Panc1 (cell line): ENCODE measurements around the gene SLC44A1. TPM values are rescaled to one million over a fixed set of nuclear protein-coding genes. Genes with fewer than 3 reads are reported as not detected.

Source experiments
- ATAC-seq: fragments of 200-7000 bp; cut with Tn5 transposase; 2 replicates; pipeline ENCODE4 v1.9.1; 2020; ENCODE audit warnings: mild to moderate bottlenecking, moderate library complexity
- BruUV-seq: library from RNA; stranded (reverse); fragments of 400-500 nt; replicated peaks from 2 replicates; lab custom pipeline; 2021; lab: Mats Ljungman, UMichigan
- CTCF ChIA-PET: fragments of 300-600 bp; sonication (Branson Sonifier 250); formaldehyde crosslinking; loops from one replicate; lab custom pipeline; 2022; ENCODE audit warnings: antibody characterized with exemption; lab: Charles Lee
- POLR2A ChIA-PET: fragments of 300-600 bp; sonication (Branson Sonifier 250); formaldehyde crosslinking; loops from one replicate; lab custom pipeline; 2022; ENCODE audit warnings: antibody characterized with exemption; lab: Charles Lee
- DNase-seq: peaks from one replicate; pipeline ENCODE4 v3.0.0-alpha.2; 2010; ENCODE audit warnings: low read depth, low spot score
- H3K27ac ChIP-seq: 2 replicates; pipeline ENCODE4 v1.5.1; 2011; ENCODE audit warnings: mild to moderate bottlenecking, low read length, inconsistent platforms
- H3K27me3 ChIP-seq: fragments of 200-500 bp; sonication (Bioruptor generic); 2 replicates; pipeline ENCODE4 v1.6.0; 2014; ENCODE audit warnings: low read length, inconsistent platforms; ENCODE audit not compliant: control insufficient read depth, insufficient read depth
- H3K36me3 ChIP-seq: fragments of 200-500 bp; sonication (Bioruptor generic); 2 replicates; pipeline ENCODE4 v1.5.1; 2014; ENCODE audit warnings: inconsistent platforms, mild to moderate bottlenecking, low read length, moderate library complexity; ENCODE audit not compliant: control insufficient read depth, insufficient read depth
- H3K4me1 ChIP-seq: 2 replicates; pipeline ENCODE4 v1.5.1; 2011; ENCODE audit warnings: inconsistent platforms, mild to moderate bottlenecking, low read length, moderate library complexity; ENCODE audit not compliant: control insufficient read depth, insufficient read depth
- H3K4me3 ChIP-seq, 2 experiments: 2 replicates each; pipeline ENCODE4 v1.5.1; 2011 to 2012; ENCODE audit warnings: low read depth in 2 of 2, low read length in 2 of 2, mild to moderate bottlenecking in 2 of 2, inconsistent platforms in 1 of 2, moderate library complexity in 1 of 2
- H3K9me3 ChIP-seq: fragments of 200-500 bp; sonication (Bioruptor generic); 2 replicates; pipeline ENCODE4 v1.5.1; 2014; ENCODE audit warnings: low read depth, mild to moderate bottlenecking, inconsistent platforms, low read length, moderate library complexity; ENCODE audit not compliant: control insufficient read depth, insufficient read depth
- CTCF ChIP-seq: fragments of 450-650 bp; IDR thresholded peaks from 2 replicates; pipeline ENCODE4 v1.5.1; 2017; ENCODE audit warnings: mild to moderate bottlenecking
- POLR2AphosphoS5 ChIP-seq: IDR thresholded peaks from 2 replicates; pipeline ENCODE4 v1.6.1; 2012; ENCODE audit warnings: mild to moderate bottlenecking, low read depth, low read length, moderate library complexity
- REST ChIP-seq, 2 experiments: IDR thresholded peaks; 2 replicates each; pipeline ENCODE4 v1.6.1; 2011 to 2012; ENCODE audit warnings: low read depth in 2 of 2, control low read depth in 1 of 2, low read length in 1 of 2, mild to moderate bottlenecking in 1 of 2, moderate library complexity in 1 of 2; ENCODE audit not compliant: insufficient read depth in 1 of 2
- SIN3A ChIP-seq: IDR thresholded peaks from 2 replicates; pipeline ENCODE4 v1.6.1; 2012; ENCODE audit warnings: low read depth, mild to moderate bottlenecking, low read length, moderate library complexity, borderline replicate concordance; ENCODE audit not compliant: insufficient read depth
- TCF7L2 ChIP-seq: IDR thresholded peaks from 2 replicates; pipeline ENCODE4 v1.6.1; 2011; ENCODE audit warnings: mild to moderate bottlenecking, low read depth, low read length, inconsistent platforms
- in situ Hi-C: cut with HindIII; loops from 2 replicates; pipeline ENCODE4 v1.10.0; 2016; ENCODE audit warnings: low sequenced_read_pairs, low pct_unique_long_range_greater_than_20kb
- intact Hi-C: fragments of 100-400 bp; cut with micrococcal nuclease; formaldehyde crosslinking; loops from one replicate; pipeline ENCODE4 v1.10.0; 2022; ENCODE audit not compliant: unreplicated experiment
- total RNA-seq: library from RNA; stranded (reverse); gene quantifications from one replicate; pipeline ENCODE4 v1.2.1, GENCODE V29; 2021; ENCODE audit not compliant: unreplicated experiment

SLC44A1 gene
- total RNA-seq, 1 experiment from 2014 or later, result 8.7 TPM

- ATAC-seq (no peak), DNase-seq (no peak)
- CTCF ChIA-PET, result no interaction called here
- H3K36me3 ChIP-seq, result no peaks in the 10 kb centered on the region
- H3K4me3 ChIP-seq, result no peak overlapping the region
- no TSS peak for BruUV-seq
- intact Hi-C loops, result loop anchor here (5.0 to 10.0 kb wide), 3 partner anchors 115 to 558 kb away; partner anchors contain the start of gene SLC44A1
- H3K4me1 ChIP-seq, result no peaks in the 10 kb centered on the region
- TF ChIP-seq SIN3A, result no peak
- TF ChIP-seq TCF7L2, result no peak
- TF ChIP-seq CTCF, result no peak
- TF ChIP-seq REST (IDR thresholded peaks at IDR 0.05; ENCODE audit: insufficient read depth in 1 of 2, low read depth in 2 of 2, low read length in 1 of 2), result no peak
- TF ChIP-seq POLR2AphosphoS5, result no peak
- no peaks in the 10 kb centered on the region for H3K27me3 ChIP-seq
- H3K9me3 ChIP-seq, result no peaks in the 10 kb centered on the region
- no peak overlapping the region for H3K27ac ChIP-seq
- POLR2A ChIA-PET, result no interaction called here
- in situ Hi-C loops, result no loop called here
These were observed 175.6 kb downstream of the SLC44A1 start for GRCh38 chr9:105419816-105420597.

GRCh38 chr9:105421154-105421553 is 176.7 kb downstream of the SLC44A1 start:
- no TSS peak for BruUV-seq
- no peaks in the 10 kb centered on the region for H3K9me3 ChIP-seq
- no peaks in the 10 kb centered on the region for H3K27me3 ChIP-seq
- TF ChIP-seq CTCF (no peak), POLR2AphosphoS5 (no peak), SIN3A (no peak), TCF7L2 (no peak), REST (IDR thresholded peaks at IDR 0.05; ENCODE audit: insufficient read depth in 1 of 2, low read depth in 2 of 2, low read length in 1 of 2) (no peak)
- DNase-seq, result no peak
- no peak overlapping the region for H3K27ac ChIP-seq
- H3K36me3 ChIP-seq, result no peaks in the 10 kb centered on the region
- no peak overlapping the region for H3K4me3 ChIP-seq
- intact Hi-C loops (loop anchor here (10.0 kb wide), 1 partner anchor 114 kb away; no protein-coding TSS in a partner anchor), in situ Hi-C loops (no loop called here)
- ChIA-PET POLR2A (interaction anchor here (0.6 kb wide), 1 partner anchor 541 kb away, joined by 3 read pairs; no protein-coding TSS in a partner anchor), CTCF (no interaction called here)
- ATAC-seq, result no peak
- no peaks in the 10 kb centered on the region for H3K4me1 ChIP-seq
